HepG2 (cell line): ENCODE measurements around the gene BST1. TPM values are rescaled to one million over a fixed set of nuclear protein-coding genes. Genes with fewer than 3 reads are reported as not detected.

Experiments used
- AGO1 ChIP-seq: fragments of 200-400 bp; formaldehyde crosslinking; IDR thresholded peaks from 2 replicates; pipeline ENCODE4 v1.6.1; 2017; ENCODE audit warnings: mild to moderate bottlenecking, low read depth, low read length, moderate library complexity; ENCODE audit not compliant: poor library complexity, severe bottlenecking
- CENPBD1 ChIP-seq: sonication (generic); formaldehyde crosslinking; IDR thresholded peaks from 2 replicates; pipeline ENCODE4 v1.8.0; 2022; ENCODE audit warnings: missing genetic modification reagents, low read depth, mild to moderate bottlenecking, borderline replicate concordance
- ETV6 ChIP-seq: sonication (generic); formaldehyde crosslinking; conservative IDR thresholded peaks from 2 replicates; pipeline ENCODE4 v1.4.0; 2020; ENCODE audit warnings: missing genetic modification reagents
- KDM4B ChIP-seq: sonication (generic); formaldehyde crosslinking; IDR thresholded peaks from 2 replicates; pipeline ENCODE4 v1.4.0; 2020; ENCODE audit warnings: missing genetic modification reagents
- KLF12 ChIP-seq: sonication (generic); formaldehyde crosslinking; IDR thresholded peaks from 2 replicates; pipeline ENCODE4 v1.4.0; 2020; ENCODE audit warnings: missing genetic modification reagents, borderline replicate concordance
- MXD4 ChIP-seq: IDR thresholded peaks from 2 replicates; pipeline ENCODE4 v1.6.1; 2016; ENCODE audit warnings: mild to moderate bottlenecking, missing biosample characterization, missing genetic modification reagents
- TBP ChIP-seq: sonication (generic); formaldehyde crosslinking; IDR thresholded peaks from 2 replicates; pipeline ENCODE4 v1.5.0; 2020; ENCODE audit warnings: missing genetic modification reagents
- TEAD3 ChIP-seq: optimal IDR thresholded peaks from 2 replicates; pipeline ENCODE3; 2016; ENCODE audit warnings: borderline replicate concordance
- U2AF1 ChIP-seq: fragments of 200-400 bp; formaldehyde crosslinking; optimal IDR thresholded peaks from 2 replicates; pipeline ENCODE3; 2017; ENCODE audit warnings: mild to moderate bottlenecking, low read depth, low read length
- ZBTB10 ChIP-seq: sonication (generic); formaldehyde crosslinking; IDR thresholded peaks from 2 replicates; pipeline ENCODE4 v1.4.0; 2020; ENCODE audit warnings: missing genetic modification reagents, borderline replicate concordance
- ZBTB39 ChIP-seq: sonication (generic); formaldehyde crosslinking; IDR thresholded peaks from 2 replicates; pipeline ENCODE4 v1.5.0; 2020; ENCODE audit warnings: missing genetic modification reagents
- ZNF136 ChIP-seq: sonication (generic); formaldehyde crosslinking; IDR thresholded peaks from 2 replicates; pipeline ENCODE4 v1.8.1; 2022; ENCODE audit warnings: low read depth, mild to moderate bottlenecking, moderate library complexity, missing genetic modification reagents
- ZNF414 ChIP-seq: sonication (generic); formaldehyde crosslinking; IDR thresholded peaks from 2 replicates; pipeline ENCODE4 v1.5.0; 2020; ENCODE audit warnings: missing genetic modification reagents
- ZNF569 ChIP-seq: sonication (generic); formaldehyde crosslinking; IDR thresholded peaks from 2 replicates; pipeline ENCODE4 v1.5.0; 2020; ENCODE audit warnings: mild to moderate bottlenecking, missing genetic modification reagents, moderate library complexity, borderline replicate concordance
- ZNF839 ChIP-seq: sonication (generic); formaldehyde crosslinking; IDR thresholded peaks from 2 replicates; pipeline ENCODE4 v1.4.0; 2020; ENCODE audit warnings: missing genetic modification reagents, mild to moderate bottlenecking, borderline replicate concordance
- ZNF879 ChIP-seq: sonication (generic); formaldehyde crosslinking; IDR thresholded peaks from 2 replicates; pipeline ENCODE4 v1.8.1; 2023; ENCODE audit warnings: missing genetic modification reagents
- ZXDC ChIP-seq: sonication (generic); formaldehyde crosslinking; IDR thresholded peaks from 2 replicates; pipeline ENCODE4 v1.5.0; 2020; ENCODE audit warnings: mild to moderate bottlenecking, missing genetic modification reagents
- polyA plus RNA-seq, 8 experiments: library from polyadenylated mRNA; depleted of rRNA in 3 of 8; stranded (reverse) in 7 of 8; unstranded in 1 of 8; fragments of >200 nt; fragmentation: Illumina TruSeq in 4 of 8; extraction: Trizol in 4 of 8; gene quantifications; 2 replicates each; pipeline versions ENCODE4 v1.2.1 to v1.2.3, GENCODE V29; 2011 to 2016; ENCODE audit warnings: low read depth in 4 of 8, missing spikeins in 1 of 8, mixed read lengths in 1 of 8; ENCODE audit not compliant: insufficient read depth in 1 of 8
- total RNA-seq, 5 experiments: library from RNA; depleted of rRNA; stranded (reverse); fragments of >200 nt; fragmentation: Illumina TruSeq; extraction: Trizol; gene quantifications; 2 replicates each; pipeline ENCODE4 v1.2.3, GENCODE V29; 2016; ENCODE audit warnings: low read depth in 1 of 5

The BST1 gene
- total and polyA plus RNA-seq, 2 of the 13 experiments (the other 11 are each of a cell fraction or from before 2014, with no cell fraction given), result 0.09 to 0.49 TPM

- TF ChIP-seq ZNF879 (CRISPR knock-in tag) (no peak; the same call in 1 of the 2 replicates), AGO1 (peak; percentile 44), ZNF136 (peak; percentile 66; the same call in 1 of the 2 replicates), TBP (no peak), ETV6 (CRISPR knock-in tag) (no peak), ZNF569 (peak; percentile 53; the same call in 1 of the 2 replicates), TEAD3 (CRISPR knock-in tag) (peak; percentile 96), ZNF414 (no peak; the same call in 1 of the 2 replicates), ZBTB10 (0 out of 2 replicates have a peak, but pooled peaks have one; percentile 56), CENPBD1 (CRISPR knock-in tag) (no peak), U2AF1 (peak; percentile 63), ZNF839 (CRISPR knock-in tag) (no peak), KDM4B (CRISPR knock-in tag) (0 out of 2 replicates have a peak, but pooled peaks have one; percentile 19), KLF12 (CRISPR knock-in tag) (peak; percentile 81), MXD4 (peak; percentile 92), ZBTB39 (0 out of 2 replicates have a peak, but pooled peaks have one; percentile 61), ZXDC (CRISPR knock-in tag) (no peak)
These were observed 21.3 kb upstream of the BST1 start, which contains the start of gene FAM200B (continued) for GRCh38 chr4:15681372-15682241.
